MV-4-11 (cell line): ENCODE measurements around the gene FURIN.
"Not testable (repeated sequence)": the region's sequence is repeated elsewhere in the genome, so short reads cannot be mapped to it uniquely, and the experiment has no call there.

Source experiments
- DNase-seq: peaks from one replicate; lab custom pipeline; 2025; lab: John Stamatoyannopoulos, UW

Gene FURIN

DNA sequence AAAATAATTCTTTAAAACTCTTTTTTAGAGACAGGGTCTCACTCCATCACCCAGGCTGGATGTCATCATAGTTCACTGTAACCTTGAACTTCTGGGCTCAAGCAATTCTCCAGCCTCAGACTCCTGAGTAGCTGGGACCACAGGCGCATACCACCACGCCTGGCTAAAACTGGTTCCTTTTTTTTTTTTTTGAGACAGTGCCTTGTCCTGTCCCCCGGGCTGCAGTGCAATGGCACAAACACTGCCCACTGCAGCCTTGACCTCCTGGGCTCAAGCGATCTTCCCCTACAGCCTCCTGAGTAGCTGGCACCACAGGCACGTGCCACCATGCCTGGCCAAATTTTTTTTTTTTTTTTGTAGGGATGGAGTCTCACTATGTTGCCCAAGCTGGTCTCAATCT lies 23.7 kb upstream of the FURIN start:
- DNase-seq: peak; percentile 41

DNA sequence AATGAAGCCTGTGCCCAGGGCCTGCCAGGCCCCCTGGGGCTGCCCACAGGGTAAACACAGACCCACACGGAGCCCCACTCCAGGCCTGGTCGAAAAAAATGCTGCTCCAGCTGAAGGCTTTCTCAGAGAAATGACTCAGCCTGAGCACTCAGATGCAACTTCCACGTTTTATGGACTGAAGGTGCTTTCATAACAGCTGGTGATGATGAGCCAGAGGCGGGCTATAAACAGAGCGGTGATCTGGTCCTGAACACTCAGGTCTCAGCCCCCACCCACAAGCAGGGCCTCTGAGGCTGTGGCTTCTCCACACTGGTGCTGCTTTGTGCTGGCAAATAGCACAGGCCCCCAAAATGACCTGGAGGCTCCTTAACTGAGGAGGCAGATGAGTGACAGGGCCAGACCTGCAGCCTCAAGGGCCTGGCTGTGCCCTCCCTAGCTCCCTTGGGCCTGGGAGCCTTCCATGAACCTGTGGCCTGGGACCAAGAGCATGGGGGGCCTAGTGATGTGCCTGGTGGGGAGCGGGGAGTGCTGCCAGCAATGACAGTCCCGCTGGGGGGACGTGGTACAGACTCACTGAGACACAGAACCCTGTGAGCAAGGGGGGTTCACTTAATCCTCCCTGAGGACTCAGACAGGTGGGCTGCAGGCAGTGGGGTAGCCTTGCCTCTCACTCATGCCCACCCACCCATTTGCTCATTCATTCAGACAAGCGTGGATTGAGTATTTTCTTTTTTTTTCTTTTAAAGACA lies 23.0 kb upstream of the FURIN start:
- DNase-seq: peak; percentile 85

DNA sequence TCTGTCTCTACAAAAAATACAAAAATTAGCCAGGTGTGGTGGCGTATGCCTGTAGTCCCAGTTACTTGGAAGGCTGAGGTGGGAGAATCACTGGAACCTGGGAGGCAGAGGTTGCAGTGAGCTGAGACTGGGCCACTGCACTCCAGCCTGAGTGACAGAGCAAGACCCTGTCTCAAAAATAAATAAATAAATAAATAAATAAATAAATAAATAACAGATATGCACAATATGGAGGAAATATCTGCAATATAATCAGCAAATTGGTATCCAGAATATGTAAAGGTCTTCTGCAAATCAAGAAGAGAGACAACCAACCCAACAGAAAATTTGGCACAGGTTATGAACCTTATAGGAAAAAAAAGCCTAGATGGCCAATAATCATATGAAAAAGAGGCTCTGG lies 19.0 kb upstream of the FURIN start:
- not testable (repeated sequence) for DNase-seq

DNA sequence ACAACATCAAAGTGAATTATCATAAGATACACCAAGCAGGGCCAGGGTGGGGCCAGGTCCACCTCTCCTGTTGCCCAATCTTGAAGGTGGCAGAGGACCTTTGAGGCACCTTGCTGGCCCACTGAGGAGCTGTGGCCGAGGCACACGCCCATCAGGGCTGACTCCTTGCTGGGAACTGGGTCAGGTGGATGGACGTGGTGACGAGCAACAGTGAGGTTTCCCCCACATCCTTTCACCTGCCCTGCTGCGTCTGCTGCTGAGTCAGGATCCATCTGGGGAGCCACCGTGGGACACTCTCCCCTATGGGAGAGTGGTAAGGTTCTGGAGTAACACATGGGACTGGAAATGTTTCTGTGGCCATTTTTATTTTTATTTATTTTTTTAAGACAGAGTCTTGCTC lies 17.3 kb upstream of the FURIN start:
- DNase-seq: no peak

DNA sequence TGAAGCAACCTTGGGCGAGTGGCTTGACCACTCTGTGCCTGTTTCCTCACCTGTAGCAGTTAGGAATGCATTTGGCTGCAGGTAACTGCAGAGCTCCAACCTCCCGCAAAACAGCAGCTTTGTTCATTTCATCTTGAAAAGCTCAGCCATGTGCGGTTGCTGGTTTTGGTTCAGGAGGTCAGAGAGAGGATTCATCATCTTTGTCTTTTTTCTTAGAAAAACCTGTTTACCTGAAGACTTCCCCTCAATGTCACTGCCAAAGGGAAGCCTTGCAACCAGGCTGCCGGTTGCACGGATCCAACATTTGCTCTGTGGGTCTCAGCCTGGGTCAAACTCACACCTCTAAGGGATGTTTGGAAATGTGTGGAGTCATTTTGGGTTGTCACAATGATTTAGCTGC lies 16.4 kb upstream of the FURIN start:
- DNase-seq: no peak

DNA sequence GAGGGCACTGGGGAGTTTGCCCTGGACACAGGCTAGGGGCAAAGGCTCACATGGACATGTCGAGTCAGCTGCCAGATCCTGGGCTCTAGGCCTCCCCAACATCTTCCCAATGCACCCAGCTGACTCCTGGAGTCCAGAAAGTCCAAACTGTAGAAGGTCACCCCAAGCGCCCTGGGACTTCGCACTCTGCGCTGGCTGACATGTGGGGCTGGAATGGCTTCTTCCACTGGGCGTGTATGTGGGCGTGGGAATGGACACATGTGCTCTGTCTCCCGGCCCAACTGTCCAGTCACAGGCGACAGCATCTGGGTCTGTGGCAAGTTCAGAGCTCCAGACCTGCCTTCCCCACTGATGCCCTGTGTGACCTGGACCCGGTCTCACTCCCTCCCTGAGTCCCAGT lies 13.2 kb upstream of the FURIN start:
- no peak for DNase-seq

DNA sequence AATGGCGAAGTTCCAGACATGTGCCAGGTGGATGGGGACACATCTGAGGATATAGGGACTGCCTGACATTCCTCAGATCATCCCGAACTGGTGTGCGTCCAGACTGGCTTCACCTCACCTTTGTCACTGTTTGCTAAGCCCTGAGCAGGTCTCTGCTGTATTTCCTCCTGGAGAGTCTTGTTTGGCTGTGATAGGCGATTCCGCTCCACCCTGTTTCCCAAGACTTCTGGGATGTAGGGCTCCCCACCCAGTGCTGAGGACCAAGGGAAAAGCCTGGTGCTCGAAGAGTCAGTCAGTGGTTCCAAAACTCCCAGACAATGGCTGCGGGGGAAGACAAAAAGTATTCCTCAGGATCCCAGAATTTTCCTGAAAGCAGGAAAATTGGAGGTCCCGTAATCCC lies 11.1 kb upstream of the FURIN start:
- DNase-seq: no peak

DNA sequence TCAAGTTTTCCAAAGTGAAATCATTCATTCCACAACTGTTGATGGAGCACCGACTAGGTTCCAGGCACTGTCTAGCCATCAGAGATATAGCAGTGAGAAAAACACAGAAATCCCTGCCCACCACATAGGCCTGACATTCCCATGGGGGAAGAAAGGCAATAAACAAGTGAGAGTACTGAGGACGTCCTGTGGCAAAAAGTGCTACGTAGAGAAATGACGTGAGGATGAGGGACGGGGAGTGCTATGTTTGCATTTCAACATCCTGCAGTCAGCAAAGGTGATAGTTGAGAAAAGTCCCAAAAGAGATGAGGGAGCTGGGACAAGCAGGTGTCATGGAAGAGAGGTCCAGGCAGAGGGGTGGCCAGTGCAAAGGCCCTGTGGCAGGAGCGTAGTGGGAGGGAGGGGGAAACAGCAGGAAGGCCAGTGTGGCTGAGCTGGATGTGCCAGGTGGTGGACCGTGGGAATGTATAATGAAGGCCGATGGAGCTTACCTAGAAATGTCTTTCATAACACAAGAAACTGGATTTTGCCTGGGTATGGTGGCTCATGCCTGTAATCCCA lies 10.4 kb upstream of the FURIN start:
- no peak for DNase-seq

DNA sequence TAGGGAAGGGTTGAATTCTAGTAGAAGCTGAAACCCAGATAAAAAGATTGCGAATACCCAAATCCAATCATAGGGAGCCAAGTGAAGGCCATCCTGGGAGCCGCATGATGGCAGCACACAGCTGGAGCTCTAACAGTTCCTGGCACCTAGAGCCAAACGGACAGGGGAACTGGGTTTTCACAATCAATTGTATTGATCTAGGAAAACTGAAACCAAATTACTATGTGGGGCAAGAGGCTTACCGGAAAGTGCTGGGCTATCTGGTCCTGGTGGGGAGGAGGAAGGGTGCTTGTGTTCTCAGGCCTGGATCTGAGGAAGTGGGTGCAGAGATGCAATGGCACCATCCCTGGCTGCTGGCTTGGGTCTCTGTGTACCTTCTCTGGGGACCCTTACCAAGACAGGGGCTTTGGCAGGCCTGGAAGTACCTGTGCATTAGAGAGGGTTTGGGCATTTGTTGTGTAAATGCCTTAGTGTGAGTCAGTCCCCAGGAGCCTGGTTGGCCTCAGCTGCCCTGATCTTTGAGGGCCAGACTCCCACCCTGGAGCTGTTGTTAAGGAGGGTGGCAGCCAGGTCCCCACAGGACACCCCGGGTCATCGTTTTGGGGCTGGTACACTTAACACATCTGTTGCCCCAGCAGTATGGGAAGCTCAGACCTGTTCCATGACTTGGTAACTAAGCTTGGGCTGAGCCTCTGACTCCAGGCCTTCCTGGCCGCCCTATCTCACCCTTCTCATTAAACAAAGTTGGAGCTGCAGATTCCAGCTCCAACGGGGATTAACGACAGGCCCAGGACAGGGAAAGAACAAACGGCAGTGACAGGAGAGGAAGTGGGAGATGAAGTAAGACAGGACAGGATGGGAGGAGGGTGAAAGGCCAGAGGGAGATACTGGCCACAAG lies 8.9 kb upstream of the FURIN start:
- DNase-seq: peak; percentile 25

DNA sequence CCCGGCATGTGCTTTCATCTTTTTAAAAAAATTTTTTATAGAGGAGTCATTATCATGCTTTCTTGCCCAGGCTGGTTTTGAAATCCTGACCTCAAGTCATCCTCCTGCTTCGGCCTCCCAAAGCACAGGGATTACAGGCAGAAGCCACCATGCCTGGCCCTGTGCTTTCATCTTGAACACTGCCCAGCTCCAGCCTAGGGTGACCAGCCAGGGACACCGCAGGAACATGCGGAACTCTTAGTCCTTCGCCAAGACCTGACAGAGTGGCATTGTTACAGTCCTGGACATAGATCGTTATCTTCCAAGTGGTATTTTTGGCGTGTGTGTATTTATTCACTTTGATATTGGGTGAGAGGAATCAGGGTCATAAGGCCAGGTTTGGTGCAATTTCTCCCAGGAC lies 7.9 kb upstream of the FURIN start:
- DNase-seq: no peak

DNA sequence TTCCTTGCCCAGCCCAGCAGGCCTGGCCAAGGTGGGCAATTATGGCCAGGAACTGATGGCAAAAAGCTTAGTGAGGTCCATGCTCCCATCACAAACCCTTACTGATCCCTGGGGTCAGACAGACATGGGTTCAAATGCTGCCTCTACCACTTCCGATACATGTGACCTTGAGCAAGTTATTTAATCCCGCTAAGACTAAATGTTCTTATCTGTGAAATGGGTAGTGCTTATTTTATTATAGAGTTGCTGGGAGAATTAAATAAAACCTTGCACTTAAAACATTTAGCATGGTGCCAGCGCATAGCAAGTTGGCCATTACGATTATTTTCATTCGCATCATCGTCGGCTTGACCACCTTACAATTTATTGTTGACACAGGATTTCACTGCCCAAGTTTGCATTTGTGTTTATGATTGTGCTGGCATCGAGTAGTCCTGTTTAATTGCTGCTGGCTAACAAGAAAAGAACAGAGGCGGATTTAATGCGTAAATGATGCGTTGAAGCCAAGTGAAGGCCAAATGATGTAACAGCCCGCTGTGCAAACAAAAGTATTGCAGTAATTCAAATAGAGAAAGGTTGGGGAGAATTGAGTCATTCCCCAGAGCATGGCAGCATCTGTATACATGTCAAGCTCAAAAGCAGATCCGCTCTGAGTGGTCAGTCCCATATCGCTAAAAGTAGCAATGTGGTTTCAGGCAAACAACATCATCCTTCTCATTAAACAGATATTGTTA lies 7.3 kb upstream of the FURIN start:
- peak; percentile 85 for DNase-seq

DNA sequence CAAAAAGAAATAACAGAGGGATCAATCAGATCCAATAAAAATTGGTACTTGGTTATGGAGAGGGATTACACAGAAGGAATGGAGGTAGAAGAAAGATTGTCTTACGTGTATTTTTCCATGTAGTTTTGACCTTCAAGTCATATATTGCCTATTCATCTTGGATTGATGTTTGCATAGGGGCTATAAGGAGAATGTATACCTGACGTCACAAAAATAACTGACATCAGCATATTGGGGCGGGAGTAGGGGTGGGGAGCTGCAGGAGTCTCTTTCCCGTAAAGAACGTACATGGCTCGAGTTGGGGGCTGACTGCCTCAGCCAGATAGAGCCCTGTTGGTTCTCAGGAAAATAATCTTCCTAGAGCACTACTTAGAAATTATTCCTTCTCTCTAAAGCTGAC lies 5.9 kb upstream of the FURIN start:
- DNase-seq: no peak

DNA sequence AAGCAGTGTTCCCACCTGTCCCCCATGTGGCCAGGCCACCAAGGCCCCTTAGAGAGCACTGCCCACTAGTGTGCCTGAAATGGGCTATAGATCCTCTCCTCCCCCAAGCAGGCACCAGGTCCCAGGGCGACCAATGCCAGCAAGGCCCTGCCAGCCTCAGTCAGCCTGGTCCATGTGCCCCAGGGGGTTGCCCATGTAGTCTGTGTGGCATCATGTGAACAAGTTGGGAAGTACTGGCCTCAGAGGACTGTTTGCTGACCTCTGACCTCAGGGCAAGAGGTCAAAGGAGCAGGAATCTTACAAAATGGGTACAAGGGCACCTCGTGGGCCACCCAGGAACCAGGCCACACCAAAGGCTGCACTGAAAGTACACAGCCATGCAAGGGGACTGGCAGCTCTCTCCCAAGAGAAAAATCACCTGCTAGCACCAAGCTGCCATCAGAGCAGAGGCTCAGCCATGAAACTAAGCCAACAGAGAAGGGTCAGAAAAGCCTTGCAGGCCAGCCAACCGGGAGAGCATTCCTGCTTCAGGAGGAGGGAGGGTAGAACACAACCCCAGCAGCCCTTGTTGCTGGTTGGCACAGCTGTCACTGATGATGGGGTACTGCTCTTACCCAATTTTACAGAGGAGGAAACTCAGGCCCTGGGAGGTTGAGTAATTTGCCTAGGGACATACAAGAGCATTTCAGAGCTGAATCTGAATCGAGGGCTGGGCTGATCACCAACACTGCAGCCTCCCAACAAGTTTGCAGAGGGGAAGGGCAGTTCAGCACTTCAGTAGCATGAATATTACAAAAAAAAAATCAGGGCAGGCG lies 5.2 kb upstream of the FURIN start:
- peak; percentile 74 for DNase-seq

DNA sequence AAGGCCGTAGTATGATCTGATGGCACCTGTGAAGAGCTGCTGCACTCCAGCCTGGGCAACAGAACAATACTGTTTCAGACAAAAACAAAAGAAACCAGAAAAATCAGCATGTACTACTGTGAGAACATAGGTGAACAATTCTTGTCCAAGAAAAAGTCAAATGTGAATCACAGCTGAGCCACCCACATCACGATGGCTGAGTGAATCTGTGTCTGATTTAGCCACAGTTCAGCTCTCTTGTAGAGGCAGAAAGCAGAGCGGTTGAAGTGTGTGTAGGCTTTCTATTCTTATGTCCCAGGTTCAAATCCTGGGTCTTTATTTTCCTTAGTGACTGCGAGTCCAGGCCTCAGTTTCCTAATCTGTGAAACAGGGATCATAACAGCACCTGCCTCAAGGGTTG lies 4.4 kb upstream of the FURIN start:
- no peak for DNase-seq

DNA sequence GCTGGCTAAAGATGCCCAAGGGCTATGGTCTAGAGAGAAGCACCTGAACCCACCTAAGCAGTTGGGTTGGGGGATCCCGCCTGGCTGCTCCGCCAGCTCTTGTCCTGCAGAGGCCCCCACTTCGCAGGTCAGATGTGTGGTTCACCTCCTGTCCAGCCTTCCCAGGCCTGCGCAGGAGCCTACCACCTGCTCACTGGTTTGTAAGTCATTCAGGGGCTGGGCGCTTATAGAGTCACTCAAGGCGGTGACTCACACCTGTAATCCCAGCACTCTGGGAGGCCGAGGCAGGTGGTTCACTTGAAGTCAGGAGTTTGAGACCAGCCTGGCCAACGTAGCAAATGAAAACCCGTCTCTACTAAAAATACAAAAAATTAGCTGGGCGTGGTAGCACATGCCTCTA lies 3.9 kb upstream of the FURIN start:
- no peak for DNase-seq

DNA sequence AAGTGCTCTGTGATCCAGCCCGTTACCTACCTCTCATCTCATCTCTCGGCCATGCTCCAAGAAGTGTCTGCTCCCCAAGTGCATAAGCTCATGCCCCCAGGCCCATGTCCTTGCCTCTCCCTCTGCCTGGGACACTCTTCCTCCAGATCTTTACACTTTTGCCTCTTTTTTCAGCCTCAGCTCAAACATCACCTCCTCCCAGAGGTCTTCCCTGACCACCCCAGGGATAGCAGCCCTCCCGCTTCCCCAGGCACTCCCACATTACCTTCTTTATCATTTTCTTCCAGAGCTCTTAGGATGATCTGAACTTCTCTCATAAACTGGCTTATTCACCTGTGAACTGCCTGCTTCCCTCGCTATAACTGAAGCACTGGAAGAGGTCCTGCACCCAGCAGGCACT lies 2.7 kb upstream of the FURIN start:
- no peak for DNase-seq

DNA sequence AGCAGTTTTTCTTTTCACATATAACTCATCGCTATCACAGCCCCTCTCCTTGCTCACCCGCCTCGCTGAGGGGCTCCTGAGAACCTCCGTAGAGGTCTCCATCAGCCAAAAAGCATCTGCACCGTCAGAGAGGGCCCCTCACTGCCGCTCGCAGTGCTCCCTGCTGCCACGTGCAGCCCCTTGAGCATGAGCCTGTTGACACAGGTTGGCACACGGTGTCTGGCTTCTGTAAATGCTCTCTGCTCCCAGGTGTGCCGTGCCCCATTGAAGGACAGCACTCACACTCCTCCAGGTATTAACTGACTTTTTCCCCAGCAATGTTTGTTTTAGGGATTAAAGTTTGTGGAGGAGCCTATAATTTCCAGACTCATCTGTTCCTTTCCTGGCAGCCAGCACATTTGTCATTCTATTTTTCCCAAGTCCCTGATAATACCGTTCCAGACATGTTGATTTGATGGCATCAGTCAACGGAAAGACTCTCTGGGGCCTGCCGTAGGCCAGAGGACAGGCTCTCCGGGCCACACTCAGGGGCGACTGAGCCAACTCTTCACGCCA lies 2.1 kb upstream of the FURIN start:
- DNase-seq: no peak

DNA sequence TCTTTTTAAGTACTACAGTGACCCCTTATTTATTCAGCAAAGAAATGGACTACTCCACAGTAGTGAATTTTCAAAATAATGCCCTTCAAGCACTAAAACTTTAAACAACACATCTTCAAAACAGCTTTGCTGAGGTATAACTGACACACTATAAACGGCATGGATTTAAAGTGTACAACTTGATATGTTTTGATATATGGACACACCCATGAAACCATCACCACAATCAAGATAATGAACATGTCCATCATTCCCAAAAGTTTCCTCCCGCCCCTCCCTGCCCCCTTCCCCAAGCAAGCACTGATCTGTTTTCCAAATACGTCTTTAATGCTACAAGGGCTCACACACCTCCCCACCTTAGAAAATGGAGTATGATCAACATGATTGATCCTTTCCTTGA lies 1.6 kb upstream of the FURIN start:
- DNase-seq: no peak

DNA sequence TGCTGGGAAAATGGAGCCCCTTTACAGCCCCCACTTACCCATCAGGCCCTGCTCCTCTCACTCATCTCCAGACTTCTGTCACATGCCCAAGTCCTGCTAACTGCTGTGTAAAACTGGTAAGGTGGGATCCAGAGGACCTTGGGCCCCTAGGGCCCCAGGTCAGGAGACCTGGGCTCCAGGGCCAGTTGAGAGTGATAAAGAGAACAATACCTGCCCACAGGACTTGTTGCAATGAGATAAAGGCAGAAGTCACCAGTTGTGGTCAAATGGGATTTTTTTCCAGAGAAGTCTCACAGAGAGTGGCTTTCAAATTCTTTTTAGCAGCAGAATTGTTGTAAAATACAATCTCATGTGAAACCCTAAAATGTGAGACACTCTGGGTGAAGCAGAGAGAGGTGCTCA lies 753 bp downstream of the FURIN start:
- no peak for DNase-seq

DNA sequence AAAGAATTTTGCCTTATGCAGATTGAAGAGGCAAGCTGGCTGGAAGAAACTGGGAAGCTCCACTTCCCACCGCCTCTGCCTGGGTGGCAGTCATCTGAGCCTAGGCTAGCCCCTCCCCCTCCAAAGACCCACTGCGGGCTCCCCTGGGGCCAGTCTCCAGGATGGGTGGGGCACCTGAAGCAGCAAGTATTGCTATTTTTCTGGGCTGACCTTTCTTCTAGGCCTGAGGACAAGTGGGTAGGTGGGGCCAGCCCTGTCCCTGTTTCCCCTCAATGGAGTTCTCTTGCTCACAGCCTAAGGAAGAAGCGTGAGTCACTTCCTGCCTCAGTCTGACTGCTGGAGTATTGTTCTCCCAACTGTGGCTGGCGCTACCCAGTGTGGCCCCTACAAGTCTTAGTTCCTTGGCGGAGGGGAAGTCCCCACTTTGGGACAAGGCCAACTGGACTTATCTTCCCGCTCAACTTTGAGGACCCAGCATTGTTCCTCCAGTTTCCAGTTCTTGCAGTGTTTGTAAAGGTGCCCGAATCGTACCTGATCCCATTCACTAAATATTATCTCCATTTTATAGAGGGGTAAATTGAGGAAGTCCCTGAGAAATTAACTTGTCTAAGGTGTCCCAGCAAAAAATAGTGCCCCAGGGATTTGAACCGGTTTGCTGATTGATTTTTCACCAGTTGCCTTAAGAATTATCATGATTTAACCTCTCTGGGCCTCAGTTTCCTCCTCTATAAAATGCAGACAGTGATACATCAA lies 1.4 kb downstream of the FURIN start:
- peak; percentile 78 for DNase-seq
